Measurements from ENCODE around the gene HTR1D.
"Not testable (repeated sequence)": the region's sequence is repeated elsewhere in the genome, so short reads cannot be mapped to it uniquely, and the experiment has no call there.

HTR1D gene

GRCh38 chr1:23209770-23210169 is 7.5 kb downstream of the HTR1D start:
- Histone ChIP-seq H3K9me3 (replicated peaks in 1 of 2; ENCODE audit: control insufficient read depth in 2 of 2, insufficient read depth in 1 of 2, low read depth in 1 of 2, low read length in 2 of 2) (no peaks in the 10 kb centered on the region), H4K8ac (ENCODE audit: low read depth, low read length) (no peak overlapping the region), H2BK12ac (ENCODE audit: low read length) (no peak overlapping the region)

GRCh38 chr1:23208527-23208926 is 8.8 kb downstream of the HTR1D start:
- no peak overlapping the region for H2BK120ac ChIP-seq (ENCODE audit: low read depth, low read length)
- H2AFZ ChIP-seq (ENCODE audit: low read length) = no peak overlapping the region
- WGBS, 2 donors (ENCODE audit: extremely low coverage in 2 of 2, insufficient read length in 2 of 2, insufficient replicate concordance in 1 of 2) = no CpG with 5 or more reads among the region's 2 CpGs
- H3K4me1 ChIP-seq (ENCODE audit: control insufficient read depth in 2 of 2, insufficient read depth in 1 of 2, low read depth in 1 of 2, low read length in 2 of 2) = peaks cover 0 to 2% of the 10 kb centered on the region in 2 donors
- H2BK12ac ChIP-seq (ENCODE audit: low read length) = no peak overlapping the region
- H3K23ac ChIP-seq (ENCODE audit: low read depth, low read length, poor library complexity) = no peak overlapping the region
- H3K18ac ChIP-seq (ENCODE audit: low read length) = no peak overlapping the region
- H3K14ac ChIP-seq (ENCODE audit: low read length) = no peak overlapping the region
- H3K4ac ChIP-seq (ENCODE audit: low read length) = no peak overlapping the region
- no peaks in the 10 kb centered on the region for H3K27me3 ChIP-seq (ENCODE audit: control insufficient read depth in 3 of 3, insufficient read depth in 3 of 3, low read depth in 1 of 3, low read length in 3 of 3)
- H3K4me2 ChIP-seq (ENCODE audit: insufficient read depth, low read length, poor library complexity, severe bottlenecking) = no peak overlapping the region
- no peaks in the 10 kb centered on the region for H3K79me1 ChIP-seq (ENCODE audit: low read depth, low read length)
- H3K9me3 ChIP-seq (replicated peaks in 1 of 2; ENCODE audit: control insufficient read depth in 2 of 2, insufficient read depth in 1 of 2, low read depth in 1 of 2, low read length in 2 of 2) = no peaks in the 10 kb centered on the region
- H3K27ac ChIP-seq (replicated peaks; ENCODE audit: low read length) = no peak overlapping the region
- H4K91ac ChIP-seq (ENCODE audit: low read depth, low read length, poor library complexity) = no peak overlapping the region
- H4K8ac ChIP-seq (ENCODE audit: low read depth, low read length) = no peak overlapping the region
- H2AK5ac ChIP-seq (ENCODE audit: low read depth, low read length) = no peak overlapping the region
- no peak for DNase-seq (ENCODE audit: low spot score)
- no peak overlapping the region for H3K4me3 ChIP-seq (ENCODE audit: low read length in 2 of 2)
- H3K36me3 ChIP-seq (replicated peaks in 1 of 2; ENCODE audit: control insufficient read depth in 2 of 2, insufficient read depth in 2 of 2, low read length in 2 of 2) = no peaks in the 10 kb centered on the region
- no peak overlapping the region for H3K9ac ChIP-seq (ENCODE audit: low read depth, low read length, poor library complexity)
- no peak overlapping the region for H2BK5ac ChIP-seq (ENCODE audit: low read length)
- no peak overlapping the region for H2BK15ac ChIP-seq (ENCODE audit: low read length)

More at GRCh38 chr1:23209770-23210169, 7.5 kb downstream of the HTR1D start:
- Histone ChIP-seq H3K18ac (ENCODE audit: low read length) (no peak overlapping the region), H3K9ac (ENCODE audit: low read depth, low read length, poor library complexity) (no peak overlapping the region), H3K4me3 (ENCODE audit: low read length in 2 of 2) (no peak overlapping the region), H3K4me2 (ENCODE audit: insufficient read depth, low read length, poor library complexity, severe bottlenecking) (no peak overlapping the region), H2AK5ac (ENCODE audit: low read depth, low read length) (no peak overlapping the region), H3K79me1 (ENCODE audit: low read depth, low read length) (no peaks in the 10 kb centered on the region), H3K27ac (replicated peaks; ENCODE audit: low read length) (no peak overlapping the region), H3K27me3 (ENCODE audit: control insufficient read depth in 3 of 3, insufficient read depth in 3 of 3, low read depth in 1 of 3, low read length in 3 of 3) (no peaks in the 10 kb centered on the region), H2BK5ac (ENCODE audit: low read length) (no peak overlapping the region), H4K91ac (ENCODE audit: low read depth, low read length, poor library complexity) (no peak overlapping the region), H3K4ac (ENCODE audit: low read length) (no peak overlapping the region), H3K4me1 (ENCODE audit: control insufficient read depth in 2 of 2, insufficient read depth in 1 of 2, low read depth in 1 of 2, low read length in 2 of 2) (peaks cover 0 to 2% of the 10 kb centered on the region in 2 donors), H2AFZ (ENCODE audit: low read length) (no peak overlapping the region), H2BK120ac (ENCODE audit: low read depth, low read length) (no peak overlapping the region), H3K23ac (ENCODE audit: low read depth, low read length, poor library complexity) (no peak overlapping the region), H3K14ac (ENCODE audit: low read length) (no peak overlapping the region), H3K36me3 (replicated peaks in 1 of 2; ENCODE audit: control insufficient read depth in 2 of 2, insufficient read depth in 2 of 2, low read length in 2 of 2) (no peaks in the 10 kb centered on the region), H2BK15ac (ENCODE audit: low read length) (no peak overlapping the region)
- DNase-seq (ENCODE audit: low spot score) = no peak
- no CpG with 5 or more reads among the region's 4 CpGs for WGBS, 2 donors (ENCODE audit: extremely low coverage in 2 of 2, insufficient read length in 2 of 2, insufficient replicate concordance in 1 of 2)

- H3K9me3 ChIP-seq (replicated peaks in 1 of 2; ENCODE audit: control insufficient read depth in 2 of 2, insufficient read depth in 1 of 2, low read depth in 1 of 2, low read length in 2 of 2); H2BK120ac ChIP-seq (ENCODE audit: low read depth, low read length); H2BK5ac ChIP-seq (ENCODE audit: low read length); H3K4me1 ChIP-seq (ENCODE audit: control insufficient read depth in 2 of 2, insufficient read depth in 1 of 2, low read depth in 1 of 2, low read length in 2 of 2); H4K91ac ChIP-seq (ENCODE audit: low read depth, low read length, poor library complexity); H3K4me2 ChIP-seq (ENCODE audit: insufficient read depth, low read length, poor library complexity, severe bottlenecking); DNase-seq (ENCODE audit: low spot score); H2BK15ac ChIP-seq (ENCODE audit: low read length); H3K18ac ChIP-seq (ENCODE audit: low read length); H2AK5ac ChIP-seq (ENCODE audit: low read depth, low read length); H3K36me3 ChIP-seq (replicated peaks in 1 of 2; ENCODE audit: control insufficient read depth in 2 of 2, insufficient read depth in 2 of 2, low read length in 2 of 2); H2BK12ac ChIP-seq (ENCODE audit: low read length); H3K9ac ChIP-seq (ENCODE audit: low read depth, low read length, poor library complexity); H4K8ac ChIP-seq (ENCODE audit: low read depth, low read length); H2AFZ ChIP-seq (ENCODE audit: low read length); H3K14ac ChIP-seq (ENCODE audit: low read length); H3K23ac ChIP-seq (ENCODE audit: low read depth, low read length, poor library complexity); H3K4me3 ChIP-seq (ENCODE audit: low read length in 2 of 2); H3K4ac ChIP-seq (ENCODE audit: low read length); H3K27me3 ChIP-seq (ENCODE audit: control insufficient read depth in 3 of 3, insufficient read depth in 3 of 3, low read depth in 1 of 3, low read length in 3 of 3); H3K79me1 ChIP-seq (ENCODE audit: low read depth, low read length); H3K27ac ChIP-seq (replicated peaks; ENCODE audit: low read length): not testable (repeated sequence)
- no CpG with 5 or more reads among the region's 8 CpGs for WGBS, 2 donors (ENCODE audit: extremely low coverage in 2 of 2, insufficient read length in 2 of 2, insufficient replicate concordance in 1 of 2)
Measured at GRCh38 chr1:23207733-23208132, 9.6 kb downstream of the HTR1D start.

- no peak overlapping the region for H3K4me3 ChIP-seq (ENCODE audit: low read length in 2 of 2)
- no peak overlapping the region for H4K8ac ChIP-seq (ENCODE audit: low read depth, low read length)
- H3K27ac ChIP-seq (replicated peaks; ENCODE audit: low read length) = no peak overlapping the region
- H3K18ac ChIP-seq (ENCODE audit: low read length) = no peak overlapping the region
- H3K23ac ChIP-seq (ENCODE audit: low read depth, low read length, poor library complexity) = no peak overlapping the region
- H3K4me1 ChIP-seq (ENCODE audit: control insufficient read depth in 2 of 2, insufficient read depth in 1 of 2, low read depth in 1 of 2, low read length in 2 of 2) = peaks cover 0 to 2% of the 10 kb centered on the region in 2 donors
- no peak overlapping the region for H3K4ac ChIP-seq (ENCODE audit: low read length)
- H4K91ac ChIP-seq (ENCODE audit: low read depth, low read length, poor library complexity) = no peak overlapping the region
- no peak overlapping the region for H2AK5ac ChIP-seq (ENCODE audit: low read depth, low read length)
- H3K27me3 ChIP-seq (ENCODE audit: control insufficient read depth in 3 of 3, insufficient read depth in 3 of 3, low read depth in 1 of 3, low read length in 3 of 3) = no peaks in the 10 kb centered on the region
- no peak for DNase-seq (ENCODE audit: low spot score)
- WGBS, 2 donors (ENCODE audit: extremely low coverage in 2 of 2, insufficient read length in 2 of 2, insufficient replicate concordance in 1 of 2) = no CpG with 5 or more reads among the region's 3 CpGs
- no peaks in the 10 kb centered on the region for H3K9me3 ChIP-seq (replicated peaks in 1 of 2; ENCODE audit: control insufficient read depth in 2 of 2, insufficient read depth in 1 of 2, low read depth in 1 of 2, low read length in 2 of 2)
- no peak overlapping the region for H2BK12ac ChIP-seq (ENCODE audit: low read length)
- no peaks in the 10 kb centered on the region for H3K36me3 ChIP-seq (replicated peaks in 1 of 2; ENCODE audit: control insufficient read depth in 2 of 2, insufficient read depth in 2 of 2, low read length in 2 of 2)
- H3K9ac ChIP-seq (ENCODE audit: low read depth, low read length, poor library complexity) = no peak overlapping the region
- no peak overlapping the region for H2BK120ac ChIP-seq (ENCODE audit: low read depth, low read length)
- no peak overlapping the region for H3K4me2 ChIP-seq (ENCODE audit: insufficient read depth, low read length, poor library complexity, severe bottlenecking)
- H3K79me1 ChIP-seq (ENCODE audit: low read depth, low read length) = no peaks in the 10 kb centered on the region
- no peak overlapping the region for H3K14ac ChIP-seq (ENCODE audit: low read length)
- H2BK15ac ChIP-seq (ENCODE audit: low read length) = no peak overlapping the region
- H2BK5ac ChIP-seq (ENCODE audit: low read length) = no peak overlapping the region
- H2AFZ ChIP-seq (ENCODE audit: low read length) = no peak overlapping the region
Measured at GRCh38 chr1:23202263-23202749, 15.0 kb downstream of the HTR1D start.
